ENCODE results near the gene ZMIZ1.

Gene ZMIZ1

DNA sequence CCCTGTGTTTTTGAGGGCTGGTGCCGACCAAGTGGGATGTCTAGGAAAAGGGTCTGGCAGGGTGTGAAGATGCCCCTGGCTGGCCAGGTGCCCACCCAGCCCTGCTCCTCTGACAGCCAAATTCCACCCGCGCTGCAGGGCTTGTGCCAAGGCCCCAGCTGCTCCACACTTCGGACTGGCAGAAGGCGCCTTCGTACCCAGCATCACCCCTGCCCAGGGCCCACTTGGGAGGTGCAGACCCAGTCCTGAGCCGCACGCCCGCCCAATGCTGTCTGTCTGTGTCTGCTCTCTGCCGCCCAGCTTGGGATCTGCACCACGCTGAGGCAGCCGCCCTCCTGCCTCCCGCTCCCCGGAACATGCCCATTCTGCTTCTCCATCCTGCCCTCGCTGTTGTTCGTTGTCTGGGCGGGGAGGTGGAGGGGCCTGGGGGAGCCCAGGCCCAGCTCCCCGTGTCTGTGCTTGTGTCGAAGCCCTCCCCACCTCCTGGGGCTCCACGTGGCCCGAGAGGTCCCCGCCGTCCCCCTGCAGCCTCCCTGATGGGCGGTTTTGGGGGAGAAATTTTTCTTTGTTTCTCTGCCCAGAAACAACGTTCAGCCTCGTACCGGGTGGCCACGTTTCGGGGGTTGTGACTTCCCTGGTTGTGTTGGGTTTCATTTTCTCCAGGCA is 241.6 kb downstream of the ZMIZ1 start:
- H3K9ac ChIP-seq (ENCODE audit: low read depth in 1 of 2, low read length in 2 of 2) = no peak overlapping the region
- no peaks in the 10 kb centered on the region for H3K27me3 ChIP-seq (ENCODE audit: control insufficient read depth in 2 of 2, insufficient read depth in 2 of 2, low read length in 2 of 2)
- no peaks in the 10 kb centered on the region for H3K9me3 ChIP-seq (ENCODE audit: control insufficient read depth in 2 of 2, low read length in 2 of 2)
- peaks cover 12 to 18% of the 10 kb centered on the region in 2 donors for H3K4me1 ChIP-seq (ENCODE audit: control insufficient read depth in 2 of 2, insufficient read depth in 2 of 2, low read length in 2 of 2)
- H3K36me3 ChIP-seq (ENCODE audit: control insufficient read depth in 2 of 2, insufficient read depth in 2 of 2, low read length in 2 of 2) = peaks cover 62 to 72% of the 10 kb centered on the region in 2 donors
- H3K27ac ChIP-seq (ENCODE audit: low read depth in 2 of 2, low read length in 2 of 2) = no peak overlapping the region
- H3K4me3 ChIP-seq (ENCODE audit: low read length in 2 of 2) = no peak overlapping the region

DNA sequence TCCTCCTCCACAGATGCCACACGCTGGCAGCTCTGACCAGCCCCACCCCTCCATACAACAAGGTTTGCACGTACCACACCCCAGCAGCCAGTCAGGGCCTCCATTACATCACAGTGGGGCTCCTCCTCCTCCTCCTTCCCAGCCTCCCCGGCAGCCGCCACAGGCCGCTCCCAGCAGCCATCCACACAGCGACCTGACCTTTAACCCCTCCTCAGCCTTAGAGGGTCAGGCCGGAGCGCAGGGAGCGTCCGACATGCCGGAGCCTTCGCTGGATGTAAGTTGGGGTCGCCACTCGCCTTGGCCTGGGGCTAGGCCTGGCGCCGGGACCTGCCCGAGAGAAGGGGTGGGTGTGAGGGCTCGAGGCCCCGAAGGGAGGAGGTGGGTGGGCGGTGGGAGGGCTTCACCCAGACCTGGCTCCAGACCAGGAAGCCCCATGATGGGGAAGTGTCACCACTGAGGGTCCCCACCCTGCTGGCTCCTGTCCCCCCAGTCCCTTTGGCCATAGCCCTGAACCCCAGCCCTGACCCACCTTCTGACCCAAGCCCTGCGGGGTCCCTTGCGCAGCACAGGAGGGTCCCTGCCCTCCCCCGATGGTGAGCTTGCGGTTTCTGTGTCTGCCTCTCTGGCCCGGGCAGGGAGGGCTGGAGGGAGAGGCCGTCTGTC is 242.3 kb downstream of the ZMIZ1 start:
- Histone ChIP-seq H3K36me3 (ENCODE audit: control insufficient read depth in 2 of 2, insufficient read depth in 2 of 2, low read length in 2 of 2) (peaks cover 55 to 73% of the 10 kb centered on the region in 2 donors), H3K9ac (ENCODE audit: low read depth in 1 of 2, low read length in 2 of 2) (no peak overlapping the region), H3K9me3 (ENCODE audit: control insufficient read depth in 2 of 2, low read length in 2 of 2) (no peaks in the 10 kb centered on the region), H3K27ac (ENCODE audit: low read depth in 2 of 2, low read length in 2 of 2) (no peak overlapping the region), H3K27me3 (ENCODE audit: control insufficient read depth in 2 of 2, insufficient read depth in 2 of 2, low read length in 2 of 2) (no peaks in the 10 kb centered on the region), H3K4me1 (ENCODE audit: control insufficient read depth in 2 of 2, insufficient read depth in 2 of 2, low read length in 2 of 2) (peaks cover 12 to 18% of the 10 kb centered on the region in 2 donors), H3K4me3 (ENCODE audit: low read length in 2 of 2) (no peak overlapping the region)

DNA sequence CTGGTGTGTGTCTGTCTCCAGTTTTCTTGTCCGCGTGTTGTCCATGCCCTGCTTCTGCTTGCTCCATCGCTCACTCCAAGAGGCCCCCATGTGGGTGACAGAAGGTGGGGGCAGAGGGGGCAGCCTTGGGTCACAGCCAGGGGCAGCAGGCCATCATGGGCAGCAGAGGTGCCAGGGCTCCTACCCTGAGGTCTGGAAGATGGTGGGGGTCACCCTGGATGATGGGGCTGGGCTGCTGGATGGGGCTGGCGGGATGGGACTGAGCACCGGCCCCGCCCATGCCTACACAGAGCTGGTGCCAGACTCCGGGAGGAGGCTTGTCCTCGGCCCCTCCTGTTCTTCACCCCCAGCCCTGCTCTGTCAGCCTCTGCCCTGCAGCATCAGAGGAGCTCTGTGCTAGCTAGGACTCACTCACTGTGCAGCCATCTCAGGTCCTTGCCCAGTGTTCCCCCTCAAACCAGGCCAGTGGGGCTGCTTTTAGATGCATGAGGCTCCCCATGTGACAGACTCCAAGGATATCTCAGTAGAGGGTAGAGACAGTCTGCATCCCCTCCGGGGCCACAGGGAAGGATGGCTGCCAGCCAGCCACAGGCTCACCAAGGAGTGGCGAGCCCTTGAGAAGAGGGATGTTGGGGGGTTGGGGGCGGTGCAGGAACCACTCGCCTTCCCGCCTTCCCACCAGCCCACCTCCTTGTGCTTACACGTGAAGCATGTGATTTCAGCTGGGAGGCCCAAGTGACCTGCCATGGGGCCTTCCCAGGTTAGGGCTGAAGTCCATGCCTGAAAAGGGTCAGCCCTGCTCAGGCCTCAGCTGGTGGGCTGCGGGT is 243.0 kb downstream of the ZMIZ1 start:
- no peak overlapping the region for H3K4me3 ChIP-seq (ENCODE audit: low read length in 2 of 2)
- H3K4me1 ChIP-seq (ENCODE audit: control insufficient read depth in 2 of 2, insufficient read depth in 2 of 2, low read length in 2 of 2) = peaks cover 13 to 18% of the 10 kb centered on the region in 2 donors
- H3K27me3 ChIP-seq (ENCODE audit: control insufficient read depth in 2 of 2, insufficient read depth in 2 of 2, low read length in 2 of 2) = no peaks in the 10 kb centered on the region
- no peak overlapping the region for H3K27ac ChIP-seq (ENCODE audit: low read depth in 2 of 2, low read length in 2 of 2)
- no peaks in the 10 kb centered on the region for H3K9me3 ChIP-seq (ENCODE audit: control insufficient read depth in 2 of 2, low read length in 2 of 2)
- H3K36me3 ChIP-seq (ENCODE audit: control insufficient read depth in 2 of 2, insufficient read depth in 2 of 2, low read length in 2 of 2) = peaks cover 48 to 65% of the 10 kb centered on the region in 2 donors
- no peak overlapping the region for H3K9ac ChIP-seq (ENCODE audit: low read depth in 1 of 2, low read length in 2 of 2)

DNA sequence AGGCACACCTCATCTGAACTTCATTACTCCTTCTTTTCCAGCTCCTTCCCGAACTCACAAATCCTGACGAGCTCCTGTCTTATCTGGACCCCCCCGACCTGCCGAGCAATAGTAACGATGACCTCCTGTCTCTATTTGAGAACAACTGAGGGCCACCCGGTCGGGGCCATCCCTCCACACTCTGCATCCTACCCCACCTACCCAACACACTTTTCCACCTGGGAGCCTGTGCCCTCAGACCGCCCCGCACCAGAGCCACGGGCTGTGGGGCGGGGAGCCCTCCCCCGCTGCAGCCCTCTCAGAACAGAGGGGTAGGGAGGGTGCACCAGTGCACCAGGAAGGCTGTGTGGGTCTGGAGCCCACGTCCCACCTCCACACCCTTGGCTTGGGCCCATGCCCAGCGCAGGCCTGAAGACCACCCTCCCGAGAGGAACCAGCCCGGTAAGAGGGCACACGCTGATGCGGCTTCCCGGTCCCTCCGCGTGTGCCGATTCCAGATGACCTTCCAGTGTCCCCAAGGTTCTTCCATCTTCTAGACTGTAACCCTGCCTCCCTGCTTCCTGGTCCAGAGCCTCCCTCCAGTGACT is 243.9 kb downstream of the ZMIZ1 start:
- Histone ChIP-seq H3K27ac (ENCODE audit: low read depth in 2 of 2, low read length in 2 of 2) (no peak overlapping the region), H3K4me3 (ENCODE audit: low read length in 2 of 2) (no peak overlapping the region), H3K36me3 (ENCODE audit: control insufficient read depth in 2 of 2, insufficient read depth in 2 of 2, low read length in 2 of 2) (peaks cover 39 to 58% of the 10 kb centered on the region in 2 donors), H3K9ac (ENCODE audit: low read depth in 1 of 2, low read length in 2 of 2) (no peak overlapping the region), H3K27me3 (ENCODE audit: control insufficient read depth in 2 of 2, insufficient read depth in 2 of 2, low read length in 2 of 2) (no peaks in the 10 kb centered on the region), H3K4me1 (ENCODE audit: control insufficient read depth in 2 of 2, insufficient read depth in 2 of 2, low read length in 2 of 2) (peaks cover 19 to 24% of the 10 kb centered on the region in 2 donors), H3K9me3 (ENCODE audit: control insufficient read depth in 2 of 2, low read length in 2 of 2) (no peaks in the 10 kb centered on the region)

DNA sequence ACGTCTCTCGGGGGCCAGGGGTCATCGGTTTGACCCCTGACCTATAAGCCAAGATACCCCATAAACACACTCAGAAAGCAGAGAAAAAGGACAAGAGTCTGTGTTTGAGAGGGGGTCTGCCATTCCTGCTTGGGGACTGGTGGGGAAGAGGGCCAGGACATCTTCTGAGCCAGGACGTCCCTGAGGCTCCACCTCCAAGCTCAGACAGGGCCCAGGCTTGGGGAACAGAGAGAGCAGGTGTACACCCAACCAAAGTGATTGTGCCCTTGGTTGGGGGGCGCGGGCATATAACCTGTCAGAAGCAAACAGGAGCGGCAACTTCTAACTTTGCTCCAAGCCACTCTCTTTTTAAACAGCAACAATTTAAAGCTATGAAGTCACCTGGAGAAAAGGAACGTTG is 244.6 kb downstream of the ZMIZ1 start:
- no peaks in the 10 kb centered on the region for H3K9me3 ChIP-seq (ENCODE audit: control insufficient read depth in 2 of 2, low read length in 2 of 2)
- H3K27me3 ChIP-seq (ENCODE audit: control insufficient read depth in 2 of 2, insufficient read depth in 2 of 2, low read length in 2 of 2) = no peaks in the 10 kb centered on the region
- H3K27ac ChIP-seq (ENCODE audit: low read depth in 2 of 2, low read length in 2 of 2) = no peak overlapping the region
- no peak overlapping the region for H3K9ac ChIP-seq (ENCODE audit: low read depth in 1 of 2, low read length in 2 of 2)
- H3K36me3 ChIP-seq (ENCODE audit: control insufficient read depth in 2 of 2, insufficient read depth in 2 of 2, low read length in 2 of 2) = peaks cover 33 to 52% of the 10 kb centered on the region in 2 donors
- H3K4me3 ChIP-seq (ENCODE audit: low read length in 2 of 2) = no peak overlapping the region
- H3K4me1 ChIP-seq (ENCODE audit: control insufficient read depth in 2 of 2, insufficient read depth in 2 of 2, low read length in 2 of 2) = peaks cover 22 to 24% of the 10 kb centered on the region in 2 donors

DNA sequence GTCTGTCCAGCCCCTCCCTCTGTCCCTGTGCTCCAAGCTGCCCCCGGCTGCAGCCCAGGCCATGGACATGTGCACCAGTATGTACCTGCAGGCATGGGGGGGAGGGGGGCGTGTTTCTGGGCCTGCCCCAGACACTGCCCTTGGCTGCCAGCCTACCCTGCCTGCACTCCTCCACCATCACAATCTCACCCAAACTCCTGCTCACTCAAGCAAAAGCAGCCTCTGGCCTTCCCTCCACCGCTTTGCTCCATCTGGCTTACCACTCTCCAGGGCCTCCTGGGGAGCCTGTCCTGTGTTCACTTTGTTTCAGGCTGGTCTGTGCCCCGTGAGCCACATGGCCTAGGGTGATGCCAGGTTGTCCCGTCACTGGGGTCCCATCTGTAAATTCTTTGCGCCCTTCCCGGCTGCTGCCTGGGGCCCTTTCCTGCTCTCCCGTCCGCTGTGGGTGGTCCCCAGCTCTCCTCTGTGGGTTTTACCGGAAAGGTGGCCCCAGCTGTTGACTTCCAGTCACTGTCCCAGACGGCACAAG is 245.2 kb downstream of the ZMIZ1 start:
- H3K4me1 ChIP-seq (ENCODE audit: control insufficient read depth in 2 of 2, insufficient read depth in 2 of 2, low read length in 2 of 2) = peaks cover 23 to 24% of the 10 kb centered on the region in 2 donors
- H3K27me3 ChIP-seq (ENCODE audit: control insufficient read depth in 2 of 2, insufficient read depth in 2 of 2, low read length in 2 of 2) = no peaks in the 10 kb centered on the region
- H3K27ac ChIP-seq (ENCODE audit: low read depth in 2 of 2, low read length in 2 of 2) = no peak overlapping the region
- H3K36me3 ChIP-seq (ENCODE audit: control insufficient read depth in 2 of 2, insufficient read depth in 2 of 2, low read length in 2 of 2) = peaks cover 27 to 45% of the 10 kb centered on the region in 2 donors
- H3K9ac ChIP-seq (ENCODE audit: low read depth in 1 of 2, low read length in 2 of 2) = no peak overlapping the region
- H3K4me3 ChIP-seq (ENCODE audit: low read length in 2 of 2) = no peak overlapping the region
- no peaks in the 10 kb centered on the region for H3K9me3 ChIP-seq (ENCODE audit: control insufficient read depth in 2 of 2, low read length in 2 of 2)

DNA sequence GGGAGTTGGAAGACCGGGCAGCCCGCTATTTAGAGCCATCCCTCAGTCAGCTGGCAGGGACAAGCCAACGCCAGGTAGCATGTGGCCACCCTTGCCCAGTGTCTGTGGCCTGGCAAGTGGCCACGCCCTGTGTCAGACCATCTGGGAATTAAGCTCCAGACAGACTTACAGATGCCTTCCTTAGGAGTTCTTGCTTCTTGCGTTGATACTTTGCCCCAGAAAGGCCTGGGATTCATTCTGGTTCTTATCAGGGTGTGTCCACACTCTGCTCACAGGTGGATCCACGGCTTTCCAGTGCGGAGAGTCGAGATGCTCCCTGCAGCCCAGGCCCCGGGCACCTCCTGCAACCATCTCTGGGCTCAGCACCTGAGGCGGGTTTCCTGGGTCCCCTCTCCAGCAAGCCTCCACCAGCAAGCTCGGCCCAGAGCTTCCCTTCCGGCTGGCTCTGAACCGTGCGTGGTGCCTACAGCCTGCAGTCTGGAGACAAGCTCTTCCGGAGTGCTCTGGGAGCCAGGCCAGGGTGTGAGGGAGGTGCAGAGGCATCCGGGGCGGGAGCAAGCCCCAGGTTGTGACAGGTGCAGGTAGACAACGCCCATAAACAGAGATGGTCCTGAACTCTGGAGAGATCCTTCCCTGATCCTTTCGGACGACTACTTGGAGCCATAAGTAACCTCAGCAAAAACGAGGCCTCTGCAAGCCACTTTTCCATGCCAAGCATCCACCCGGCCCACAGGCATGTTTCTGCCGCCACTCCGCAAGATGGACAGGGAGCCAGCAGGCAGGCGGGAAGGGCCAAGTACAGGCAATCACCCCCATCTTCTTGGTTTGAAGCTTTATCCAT is 246.2 kb downstream of the ZMIZ1 start:
- Histone ChIP-seq H3K9ac (ENCODE audit: low read depth in 1 of 2, low read length in 2 of 2) (no peak overlapping the region), H3K4me1 (ENCODE audit: control insufficient read depth in 2 of 2, insufficient read depth in 2 of 2, low read length in 2 of 2) (peaks cover 23 to 24% of the 10 kb centered on the region in 2 donors), H3K27me3 (ENCODE audit: control insufficient read depth in 2 of 2, insufficient read depth in 2 of 2, low read length in 2 of 2) (no peaks in the 10 kb centered on the region), H3K36me3 (ENCODE audit: control insufficient read depth in 2 of 2, insufficient read depth in 2 of 2, low read length in 2 of 2) (peaks cover 17 to 36% of the 10 kb centered on the region in 2 donors), H3K9me3 (ENCODE audit: control insufficient read depth in 2 of 2, low read length in 2 of 2) (no peaks in the 10 kb centered on the region), H3K4me3 (ENCODE audit: low read length in 2 of 2) (no peak overlapping the region), H3K27ac (ENCODE audit: low read depth in 2 of 2, low read length in 2 of 2) (peak overlapping the region; percentile 52 to 62)

DNA sequence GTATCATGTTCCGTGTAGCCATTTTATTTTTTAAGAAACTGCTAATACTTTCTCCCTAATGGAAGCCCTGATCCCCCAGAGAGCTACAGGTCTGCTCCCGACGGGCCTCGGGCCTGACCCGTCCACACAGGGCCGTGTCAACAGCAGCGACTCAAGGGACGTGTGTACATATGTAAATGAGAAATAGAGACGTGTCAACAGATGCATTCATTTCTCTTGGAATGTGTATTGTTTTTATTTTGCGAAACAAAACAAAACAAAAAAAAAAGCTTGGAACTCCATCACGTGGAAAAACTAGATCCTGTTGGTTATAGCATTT is 246.8 kb downstream of the ZMIZ1 start:
- Histone ChIP-seq H3K9ac (ENCODE audit: low read depth in 1 of 2, low read length in 2 of 2) (no peak overlapping the region), H3K36me3 (ENCODE audit: control insufficient read depth in 2 of 2, insufficient read depth in 2 of 2, low read length in 2 of 2) (peaks cover 16 to 30% of the 10 kb centered on the region in 2 donors), H3K9me3 (ENCODE audit: control insufficient read depth in 2 of 2, low read length in 2 of 2) (no peaks in the 10 kb centered on the region), H3K27ac (ENCODE audit: low read depth in 2 of 2, low read length in 2 of 2) (no peak overlapping the region), H3K4me3 (ENCODE audit: low read length in 2 of 2) (no peak overlapping the region), H3K4me1 (ENCODE audit: control insufficient read depth in 2 of 2, insufficient read depth in 2 of 2, low read length in 2 of 2) (peaks cover 21 to 23% of the 10 kb centered on the region in 2 donors), H3K27me3 (ENCODE audit: control insufficient read depth in 2 of 2, insufficient read depth in 2 of 2, low read length in 2 of 2) (no peaks in the 10 kb centered on the region)

DNA sequence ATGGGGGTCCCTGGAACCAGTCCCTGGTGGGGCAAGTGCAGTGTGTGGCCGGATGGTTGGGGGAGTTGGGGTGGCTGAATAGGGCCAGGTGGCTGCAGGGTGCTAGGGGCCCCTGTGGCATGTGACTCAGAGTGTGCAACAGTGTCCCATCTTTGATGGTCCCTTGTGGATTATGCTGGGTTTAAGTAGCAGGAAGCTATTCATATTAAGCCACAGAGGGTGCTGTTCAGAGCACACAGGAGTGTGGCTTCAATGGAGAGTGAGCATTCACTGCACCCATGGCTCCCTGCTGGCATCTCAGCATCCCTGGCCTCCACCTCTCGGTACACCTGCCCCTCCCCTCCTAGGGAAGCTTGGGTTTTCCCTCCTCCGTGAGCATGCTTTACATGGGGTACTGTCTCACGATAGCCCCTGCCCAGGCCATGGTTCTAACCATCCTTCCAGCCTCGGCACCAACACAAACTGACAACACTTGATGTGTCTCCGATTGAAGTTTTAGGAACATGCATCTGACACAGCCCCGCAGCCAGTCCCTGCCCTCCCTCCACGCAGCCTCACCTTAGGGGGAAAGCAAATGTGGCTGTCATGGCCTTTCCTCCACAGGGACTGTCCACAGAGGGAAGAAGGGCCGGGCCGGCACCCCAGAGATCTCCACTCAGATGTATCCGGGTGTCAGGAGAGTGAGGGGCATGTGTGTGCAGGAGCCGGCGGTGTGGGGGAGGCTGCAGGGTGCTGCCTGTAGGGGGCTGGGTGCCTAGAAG is 248.1 kb downstream of the ZMIZ1 start:
- no peak overlapping the region for H3K27ac ChIP-seq (ENCODE audit: low read depth in 2 of 2, low read length in 2 of 2)
- H3K4me1 ChIP-seq (ENCODE audit: control insufficient read depth in 2 of 2, insufficient read depth in 2 of 2, low read length in 2 of 2) = peaks cover 20 to 23% of the 10 kb centered on the region in 2 donors

More for the DNA sequence above, 248.1 kb downstream of the ZMIZ1 start:
- no peaks in the 10 kb centered on the region for H3K27me3 ChIP-seq (ENCODE audit: control insufficient read depth in 2 of 2, insufficient read depth in 2 of 2, low read length in 2 of 2)
- no peak overlapping the region for H3K4me3 ChIP-seq (ENCODE audit: low read length in 2 of 2)
- no peaks in the 10 kb centered on the region for H3K9me3 ChIP-seq (ENCODE audit: control insufficient read depth in 2 of 2, low read length in 2 of 2)
- H3K9ac ChIP-seq (ENCODE audit: low read depth in 1 of 2, low read length in 2 of 2) = no peak overlapping the region
- peaks cover 16 to 26% of the 10 kb centered on the region in 2 donors for H3K36me3 ChIP-seq (ENCODE audit: control insufficient read depth in 2 of 2, insufficient read depth in 2 of 2, low read length in 2 of 2)

All from mucosa of rectum (tissue), 2 donors.